ENCODE results near the gene CDH4. TPM values are rescaled to one million over a fixed set of nuclear protein-coding genes. Genes with fewer than 3 reads are reported as not detected.

Gene CDH4
- total RNA-seq, 1 donor from 2014 or later, result 39.7 TPM

DNA sequence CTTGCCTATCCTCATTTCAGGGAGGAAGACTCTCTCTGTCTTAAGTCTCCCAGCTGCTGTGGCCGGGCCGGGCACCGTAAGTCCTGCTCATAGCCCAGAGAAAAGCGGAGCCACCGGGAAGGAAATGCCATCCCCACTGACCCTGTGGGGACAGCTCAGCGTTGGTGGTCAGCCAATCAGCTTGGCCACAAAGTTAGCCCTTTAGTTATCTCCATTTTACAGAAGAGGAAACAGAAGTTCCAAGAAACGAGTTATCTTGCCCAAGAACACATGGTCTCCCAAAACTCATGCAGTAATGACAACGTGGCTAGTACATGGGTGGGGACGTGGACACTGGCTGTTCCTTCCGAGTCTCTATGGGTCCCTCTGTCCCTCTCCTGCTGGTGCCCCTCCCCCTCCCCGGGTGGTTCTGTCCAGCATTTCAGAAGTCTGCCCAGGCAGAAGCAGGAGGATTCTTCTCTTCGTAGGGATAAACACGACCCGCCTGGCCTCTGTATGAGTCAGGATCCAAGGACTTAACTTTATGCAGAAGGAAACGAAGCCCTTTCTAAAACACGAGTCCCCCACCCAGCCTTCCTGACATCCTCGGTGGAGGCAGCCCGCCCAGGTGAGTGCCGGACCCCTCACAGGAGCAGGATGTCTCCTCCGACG is 273.8 kb downstream of the CDH4 start:
- TF ChIP-seq, protein P1, sequence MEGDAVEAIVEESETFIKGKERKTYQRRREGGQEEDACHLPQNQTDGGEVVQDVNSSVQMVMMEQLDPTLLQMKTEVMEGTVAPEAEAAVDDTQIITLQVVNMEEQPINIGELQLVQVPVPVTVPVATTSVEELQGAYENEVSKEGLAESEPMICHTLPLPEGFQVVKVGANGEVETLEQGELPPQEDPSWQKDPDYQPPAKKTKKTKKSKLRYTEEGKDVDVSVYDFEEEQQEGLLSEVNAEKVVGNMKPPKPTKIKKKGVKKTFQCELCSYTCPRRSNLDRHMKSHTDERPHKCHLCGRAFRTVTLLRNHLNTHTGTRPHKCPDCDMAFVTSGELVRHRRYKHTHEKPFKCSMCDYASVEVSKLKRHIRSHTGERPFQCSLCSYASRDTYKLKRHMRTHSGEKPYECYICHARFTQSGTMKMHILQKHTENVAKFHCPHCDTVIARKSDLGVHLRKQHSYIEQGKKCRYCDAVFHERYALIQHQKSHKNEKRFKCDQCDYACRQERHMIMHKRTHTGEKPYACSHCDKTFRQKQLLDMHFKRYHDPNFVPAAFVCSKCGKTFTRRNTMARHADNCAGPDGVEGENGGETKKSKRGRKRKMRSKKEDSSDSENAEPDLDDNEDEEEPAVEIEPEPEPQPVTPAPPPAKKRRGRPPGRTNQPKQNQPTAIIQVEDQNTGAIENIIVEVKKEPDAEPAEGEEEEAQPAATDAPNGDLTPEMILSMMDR (IDR thresholded peaks at IDR 0.05; ENCODE audit: insufficient read depth, low read length, poor library complexity, severe bottlenecking), result no peak
- Histone ChIP-seq H3K27me3 (ENCODE audit: control insufficient read depth, insufficient read depth, low read length) (no peaks in the 10 kb centered on the region), H3K36me3 (ENCODE audit: control insufficient read depth, insufficient read depth, low read length) (no peaks in the 10 kb centered on the region), H3K4me3 (ENCODE audit: low read depth, low read length) (no peak overlapping the region)
- no peak for DNase-seq (ENCODE audit: low read depth)

DNA sequence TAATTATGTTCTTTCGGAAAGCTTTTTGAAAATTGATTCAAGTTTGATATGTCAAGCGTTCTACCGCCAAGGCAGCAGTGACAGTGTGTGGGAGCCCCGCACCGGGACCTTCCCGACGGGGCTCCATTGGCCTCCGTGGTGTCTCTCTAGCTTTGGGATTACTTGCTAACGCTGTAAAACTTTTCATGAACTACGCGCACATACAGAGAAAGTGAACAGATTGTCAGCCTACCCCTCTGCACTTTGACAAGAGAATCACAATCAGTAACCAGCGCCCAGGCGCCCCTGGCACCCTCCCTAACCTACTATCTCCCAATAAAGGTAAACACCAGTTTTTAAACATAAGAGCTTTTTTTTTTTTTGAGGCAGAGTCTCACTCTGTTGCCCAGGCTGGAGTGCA is 274.8 kb downstream of the CDH4 start:
- Histone ChIP-seq H3K4me3 (ENCODE audit: low read depth, low read length) (no peak overlapping the region), H3K27me3 (ENCODE audit: control insufficient read depth, insufficient read depth, low read length) (no peaks in the 10 kb centered on the region)

DNA sequence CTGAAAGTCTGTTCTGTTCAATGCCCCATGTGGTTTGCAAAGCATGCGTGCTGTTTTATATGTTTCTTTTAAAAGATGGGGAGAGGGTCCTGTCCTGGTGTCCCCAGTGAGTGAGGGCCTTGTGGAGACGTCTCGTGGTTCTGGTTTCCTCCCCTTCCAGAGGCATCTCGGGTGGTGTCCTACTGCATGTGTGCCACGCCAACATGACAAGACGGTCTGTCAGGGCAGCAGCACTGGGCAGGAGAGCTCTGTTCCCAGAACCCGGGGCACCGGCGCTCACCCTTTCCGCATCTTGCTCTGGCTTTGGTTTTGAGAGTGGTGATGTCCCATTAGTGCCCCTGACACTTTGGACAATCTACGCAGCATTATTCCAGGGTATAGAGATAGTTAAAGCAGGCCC is 275.6 kb downstream of the CDH4 start:
- TF ChIP-seq, protein P1 (IDR thresholded peaks at IDR 0.05; ENCODE audit: insufficient read depth, low read length, poor library complexity, severe bottlenecking), result no peak
- Histone ChIP-seq H3K4me3 (ENCODE audit: low read depth, low read length) (no peak overlapping the region), H3K36me3 (ENCODE audit: control insufficient read depth, insufficient read depth, low read length) (no peaks in the 10 kb centered on the region), H3K27me3 (ENCODE audit: control insufficient read depth, insufficient read depth, low read length) (no peaks in the 10 kb centered on the region)
- no peak for DNase-seq (ENCODE audit: low read depth)

More for the DNA sequence above, 274.8 kb downstream of the CDH4 start:
- H3K36me3 ChIP-seq (ENCODE audit: control insufficient read depth, insufficient read depth, low read length), result no peaks in the 10 kb centered on the region
- no peak for DNase-seq (ENCODE audit: low read depth)
- TF ChIP-seq, protein P1 (IDR thresholded peaks at IDR 0.05; ENCODE audit: insufficient read depth, low read length, poor library complexity, severe bottlenecking), result no peak

DNA sequence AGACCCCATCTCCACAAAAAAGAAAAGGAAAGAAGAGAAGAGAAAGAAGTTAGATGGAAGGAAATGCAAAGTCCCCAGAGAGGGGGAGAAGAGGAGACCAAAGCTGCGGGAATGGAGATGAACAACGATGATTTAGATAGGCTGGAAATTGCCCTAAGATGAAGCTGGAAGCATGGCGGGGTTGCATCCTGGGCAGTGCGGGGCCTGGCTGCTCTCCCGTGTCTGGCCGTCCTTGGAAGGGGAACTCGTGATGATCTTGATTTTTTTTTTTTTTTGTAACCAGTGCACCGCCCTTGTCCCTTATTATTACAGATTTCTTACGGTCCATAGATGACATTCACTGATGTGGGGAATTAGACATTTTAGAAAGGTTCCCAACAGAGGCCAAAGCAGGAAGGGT is 276.5 kb downstream of the CDH4 start:
- Histone ChIP-seq H3K36me3 (ENCODE audit: control insufficient read depth, insufficient read depth, low read length) (no peaks in the 10 kb centered on the region), H3K4me3 (ENCODE audit: low read depth, low read length) (no peak overlapping the region), H3K27me3 (ENCODE audit: control insufficient read depth, insufficient read depth, low read length) (no peaks in the 10 kb centered on the region)
- no peak for DNase-seq (ENCODE audit: low read depth)
- TF ChIP-seq, protein P1 (IDR thresholded peaks at IDR 0.05; ENCODE audit: insufficient read depth, low read length, poor library complexity, severe bottlenecking), result no peak

DNA sequence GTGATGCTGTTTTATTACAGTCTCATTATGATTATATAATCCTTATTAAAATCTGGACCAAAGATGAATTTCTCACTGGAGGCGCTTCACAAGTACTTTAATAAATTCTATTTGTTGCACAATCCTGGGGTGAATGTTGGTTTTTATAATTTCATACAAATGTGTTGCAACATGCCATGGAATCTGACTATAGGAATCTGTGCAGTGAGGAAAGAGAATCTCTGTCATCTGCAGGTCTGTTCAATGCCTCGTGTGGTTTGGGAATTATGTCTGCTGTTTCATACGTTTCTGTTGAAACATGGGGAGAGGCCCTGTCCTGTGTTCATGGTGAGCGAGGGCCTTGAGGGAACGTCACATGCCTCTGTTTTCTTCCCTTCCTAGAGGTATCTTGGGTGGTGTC is 277.3 kb downstream of the CDH4 start:
- no peak for DNase-seq (ENCODE audit: low read depth)
- no peaks in the 10 kb centered on the region for H3K27me3 ChIP-seq (ENCODE audit: control insufficient read depth, insufficient read depth, low read length)

More for the DNA sequence above, 277.3 kb downstream of the CDH4 start:
- TF ChIP-seq, protein P1 (IDR thresholded peaks at IDR 0.05; ENCODE audit: insufficient read depth, low read length, poor library complexity, severe bottlenecking), result no peak
- no peak overlapping the region for H3K4me3 ChIP-seq (ENCODE audit: low read depth, low read length)
- no peaks in the 10 kb centered on the region for H3K36me3 ChIP-seq (ENCODE audit: control insufficient read depth, insufficient read depth, low read length)
